Body of pancreas (tissue), 4 donors: Measurements from ENCODE around the gene ZNF638.

Experiments
- CTCF ChIP-seq, 7 experiments: fragments of 450-650 bp in 4 of 7; fragments of 200-600 bp in 3 of 7; sonication (generic) in 3 of 7; IDR thresholded peaks; one replicate each; pipeline ENCODE4 v1.5.1; 2016 to 2019; ENCODE audit warnings: antibody characterized with exemption in 7 of 7
- POLR2A ChIP-seq, 3 donors: fragments of 450-650 bp; IDR thresholded peaks; one replicate each; pipeline ENCODE4 v1.6.1; 2016; ENCODE audit warnings: antibody characterized with exemption in 3 of 3, mild to moderate bottlenecking in 2 of 3

- TF ChIP-seq CTCF (IDR thresholded peaks at IDR 0.05) (no peak), POLR2A (IDR thresholded peaks at IDR 0.05) (no peak)
Measured at GRCh38 chr2:71483246-71483645, 151.7 kb downstream of the ZNF638 start.
